ENCODE measurements around the gene AP2M1.

DNA sequence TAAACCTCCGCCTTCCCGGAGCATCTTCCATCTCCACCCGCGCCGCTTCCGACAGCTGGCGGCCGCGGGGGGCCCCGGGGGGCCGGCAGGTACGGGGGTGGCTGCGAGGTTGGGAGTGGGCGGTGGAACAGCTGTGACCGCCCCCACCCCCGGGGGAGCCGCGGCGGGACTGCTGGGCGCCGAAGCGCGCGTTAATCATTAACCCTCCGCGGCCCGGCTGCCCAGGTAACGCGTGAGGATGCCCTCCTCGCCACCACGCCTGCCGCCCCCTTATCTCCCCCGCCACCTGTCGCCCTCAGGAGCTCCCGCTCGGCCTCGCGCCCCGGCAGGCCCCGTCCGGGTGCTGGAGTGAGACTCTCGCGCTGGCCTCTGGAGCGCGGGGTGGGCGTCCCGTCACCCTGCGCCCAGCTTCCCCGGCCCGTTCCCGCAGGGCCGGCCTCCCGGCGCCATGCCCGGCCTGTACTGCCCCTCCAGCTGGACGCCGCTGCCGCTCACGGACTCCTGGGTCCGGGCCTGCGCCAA is 55.5 kb downstream of the AP2M1 start:
- TF ChIP-seq, protein P1, sequence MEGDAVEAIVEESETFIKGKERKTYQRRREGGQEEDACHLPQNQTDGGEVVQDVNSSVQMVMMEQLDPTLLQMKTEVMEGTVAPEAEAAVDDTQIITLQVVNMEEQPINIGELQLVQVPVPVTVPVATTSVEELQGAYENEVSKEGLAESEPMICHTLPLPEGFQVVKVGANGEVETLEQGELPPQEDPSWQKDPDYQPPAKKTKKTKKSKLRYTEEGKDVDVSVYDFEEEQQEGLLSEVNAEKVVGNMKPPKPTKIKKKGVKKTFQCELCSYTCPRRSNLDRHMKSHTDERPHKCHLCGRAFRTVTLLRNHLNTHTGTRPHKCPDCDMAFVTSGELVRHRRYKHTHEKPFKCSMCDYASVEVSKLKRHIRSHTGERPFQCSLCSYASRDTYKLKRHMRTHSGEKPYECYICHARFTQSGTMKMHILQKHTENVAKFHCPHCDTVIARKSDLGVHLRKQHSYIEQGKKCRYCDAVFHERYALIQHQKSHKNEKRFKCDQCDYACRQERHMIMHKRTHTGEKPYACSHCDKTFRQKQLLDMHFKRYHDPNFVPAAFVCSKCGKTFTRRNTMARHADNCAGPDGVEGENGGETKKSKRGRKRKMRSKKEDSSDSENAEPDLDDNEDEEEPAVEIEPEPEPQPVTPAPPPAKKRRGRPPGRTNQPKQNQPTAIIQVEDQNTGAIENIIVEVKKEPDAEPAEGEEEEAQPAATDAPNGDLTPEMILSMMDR (IDR thresholded peaks at IDR 0.05), result no peak
- no peak for TF ChIP-seq POLR2A (IDR thresholded peaks at IDR 0.05)

Data from breast epithelium (tissue), 3 donors.